ENCODE results near the gene C18orf32.

Gene C18orf32

GRCh38 chr18:49471532-49471931, 15.5 kb downstream of the C18orf32 start:
- no peak for TF ChIP-seq CTCF (IDR thresholded peaks at IDR 0.05; ENCODE audit: control insufficient read depth, insufficient read depth, low read depth, low read length, missing control alignments)
- no peak for DNase-seq (ENCODE audit: low read depth)
- no peak overlapping the region for H3K4me3 ChIP-seq (ENCODE audit: control insufficient read depth, low read depth, low read length)

- DNase-seq (ENCODE audit: low read depth), result no peak
- H3K4me3 ChIP-seq (ENCODE audit: control insufficient read depth, low read depth, low read length), result no peak overlapping the region
- no peak for TF ChIP-seq CTCF (IDR thresholded peaks at IDR 0.05; ENCODE audit: control insufficient read depth, insufficient read depth, low read depth, low read length, missing control alignments)
Measured at GRCh38 chr18:49467599-49467998, 19.4 kb downstream of the C18orf32 start.

- H3K4me3 ChIP-seq (ENCODE audit: control insufficient read depth, low read depth, low read length), result no peak overlapping the region
- no peak for DNase-seq (ENCODE audit: low read depth)
- TF ChIP-seq CTCF (IDR thresholded peaks at IDR 0.05; ENCODE audit: control insufficient read depth, insufficient read depth, low read depth, low read length, missing control alignments), result no peak
Measured at GRCh38 chr18:49467019-49467563, 19.9 kb downstream of the C18orf32 start.

- DNase-seq (ENCODE audit: low read depth), result no peak
- no peak overlapping the region for H3K4me3 ChIP-seq (ENCODE audit: control insufficient read depth, low read depth, low read length)
- TF ChIP-seq CTCF (IDR thresholded peaks at IDR 0.05; ENCODE audit: control insufficient read depth, insufficient read depth, low read depth, low read length, missing control alignments), result no peak
Measured at GRCh38 chr18:49464718-49465598, 22.1 kb downstream of the C18orf32 start.

- TF ChIP-seq CTCF (IDR thresholded peaks at IDR 0.05; ENCODE audit: control insufficient read depth, insufficient read depth, low read depth, low read length, missing control alignments), result no peak
- no peak overlapping the region for H3K4me3 ChIP-seq (ENCODE audit: control insufficient read depth, low read depth, low read length)
- no peak for DNase-seq (ENCODE audit: low read depth)
Measured at GRCh38 chr18:49461602-49461977, 25.4 kb downstream of the C18orf32 start.

- DNase-seq (ENCODE audit: low read depth), result no peak
Measured at GRCh38 chr18:49460976-49461601, 25.9 kb downstream of the C18orf32 start.

More at GRCh38 chr18:49460976-49461601, 25.9 kb downstream of the C18orf32 start:
- H3K4me3 ChIP-seq (ENCODE audit: control insufficient read depth, low read depth, low read length), result peak overlapping the region; percentile 79
- no peak for TF ChIP-seq CTCF (IDR thresholded peaks at IDR 0.05; ENCODE audit: control insufficient read depth, insufficient read depth, low read depth, low read length, missing control alignments)

Data from AG09309 (cell line).